ENCODE data around the gene NDUFB7. TPM values are rescaled to one million over a fixed set of nuclear protein-coding genes. Genes with fewer than 3 reads are reported as not detected.

Gene NDUFB7
- total RNA-seq, 1 donor from 2014 or later = 280 TPM

GRCh38 chr19:14519860-14520407 lies 51.9 kb downstream of the NDUFB7 start:
- no peak for DNase-seq

- DNase-seq = no peak
Measured at GRCh38 chr19:14519245-14519859, 52.5 kb downstream of the NDUFB7 start.

- DNase-seq = peak; percentile 87
Measured at GRCh38 chr19:14517840-14518505, 53.9 kb downstream of the NDUFB7 start, which contains the start of gene DNAJB1. DNAJB1 (minus strand) TSS chr19:14518397; CDS start chr19:14518349, 48 bp downstream.

GRCh38 chr19:14517446-14517839 lies 54.4 kb downstream of the NDUFB7 start:
- DNase-seq = no peak

GRCh38 chr19:14516746-14517438 lies 55.0 kb downstream of the NDUFB7 start:
- no peak for DNase-seq

Small RNA genes lying within 50 kb of the gene (small RNA-seq; reads per million reads assigned to genes)
- gene RN7SL842P (ENCODE audit: low replicate concordance) = not detected

Other genes starting within 250 kb of the NDUFB7 start
- gene ADGRE5, start 190.6 kb downstream of the NDUFB7 start, total RNA-seq = 32.5 TPM
- 48.2 TPM for gene DDX39A, start 152.7 kb downstream of the NDUFB7 start, total RNA-seq
- gene PKN1, start 138.8 kb downstream of the NDUFB7 start, total RNA-seq = 83.0 TPM
- not detected for gene PTGER1, start 96.7 kb downstream of the NDUFB7 start, total RNA-seq
- gene GIPC1, start 75.9 kb downstream of the NDUFB7 start, total RNA-seq = 98.8 TPM
- 79.8 TPM for gene DNAJB1, start 53.7 kb downstream of the NDUFB7 start, total RNA-seq
- gene TECR, start 42.5 kb downstream of the NDUFB7 start, total RNA-seq = 74.2 TPM
- gene CLEC17A, start 11.0 kb upstream of the NDUFB7 start, total RNA-seq = 1.0 TPM
- not detected for gene ADGRE3, start 102.8 kb upstream of the NDUFB7 start, total RNA-seq
- 18.1 TPM for gene ZNF333, start 118.0 kb upstream of the NDUFB7 start, total RNA-seq
- gene ADGRE2, start 206.5 kb upstream of the NDUFB7 start, total RNA-seq = 0.31 TPM

Measured in tongue (tissue), 3 donors.